ENCODE data around the gene MED13L.

DNA sequence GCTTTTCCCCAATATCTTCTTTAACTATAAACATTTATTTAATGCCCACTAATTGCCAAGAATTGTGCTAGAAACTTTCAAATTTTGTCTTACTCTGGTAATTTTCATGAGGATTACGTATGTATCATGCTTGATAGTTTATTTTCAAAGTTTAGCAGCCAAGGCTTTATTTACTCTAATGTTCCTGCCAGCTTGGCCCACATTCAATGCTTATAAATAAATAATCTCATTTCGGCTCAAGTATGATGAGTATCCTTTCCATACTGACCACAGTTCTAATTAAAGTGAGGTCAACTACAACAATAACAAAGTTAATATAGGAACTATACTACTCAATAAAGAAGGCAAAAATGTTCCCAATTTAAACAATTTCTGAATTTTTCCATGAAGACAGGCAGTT lies 259.2 kb downstream of the MED13L start:
- TF ChIP-seq, protein P1, sequence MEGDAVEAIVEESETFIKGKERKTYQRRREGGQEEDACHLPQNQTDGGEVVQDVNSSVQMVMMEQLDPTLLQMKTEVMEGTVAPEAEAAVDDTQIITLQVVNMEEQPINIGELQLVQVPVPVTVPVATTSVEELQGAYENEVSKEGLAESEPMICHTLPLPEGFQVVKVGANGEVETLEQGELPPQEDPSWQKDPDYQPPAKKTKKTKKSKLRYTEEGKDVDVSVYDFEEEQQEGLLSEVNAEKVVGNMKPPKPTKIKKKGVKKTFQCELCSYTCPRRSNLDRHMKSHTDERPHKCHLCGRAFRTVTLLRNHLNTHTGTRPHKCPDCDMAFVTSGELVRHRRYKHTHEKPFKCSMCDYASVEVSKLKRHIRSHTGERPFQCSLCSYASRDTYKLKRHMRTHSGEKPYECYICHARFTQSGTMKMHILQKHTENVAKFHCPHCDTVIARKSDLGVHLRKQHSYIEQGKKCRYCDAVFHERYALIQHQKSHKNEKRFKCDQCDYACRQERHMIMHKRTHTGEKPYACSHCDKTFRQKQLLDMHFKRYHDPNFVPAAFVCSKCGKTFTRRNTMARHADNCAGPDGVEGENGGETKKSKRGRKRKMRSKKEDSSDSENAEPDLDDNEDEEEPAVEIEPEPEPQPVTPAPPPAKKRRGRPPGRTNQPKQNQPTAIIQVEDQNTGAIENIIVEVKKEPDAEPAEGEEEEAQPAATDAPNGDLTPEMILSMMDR (IDR thresholded peaks at IDR 0.05) = no peak
- TF ChIP-seq POLR2A (IDR thresholded peaks at IDR 0.05) = no peak
